Body of pancreas (tissue), 4 donors: ENCODE data around the gene ARHGAP22.

Experiments
- CTCF ChIP-seq, 7 experiments: fragments of 450-650 bp in 4 of 7; fragments of 200-600 bp in 3 of 7; sonication (generic) in 3 of 7; IDR thresholded peaks; one replicate each; pipeline ENCODE4 v1.5.1; 2016 to 2019; ENCODE audit warnings: antibody characterized with exemption in 7 of 7
- POLR2A ChIP-seq, 3 donors: fragments of 450-650 bp; IDR thresholded peaks; one replicate each; pipeline ENCODE4 v1.6.1; 2016; ENCODE audit warnings: antibody characterized with exemption in 3 of 3, mild to moderate bottlenecking in 2 of 3

DNA sequence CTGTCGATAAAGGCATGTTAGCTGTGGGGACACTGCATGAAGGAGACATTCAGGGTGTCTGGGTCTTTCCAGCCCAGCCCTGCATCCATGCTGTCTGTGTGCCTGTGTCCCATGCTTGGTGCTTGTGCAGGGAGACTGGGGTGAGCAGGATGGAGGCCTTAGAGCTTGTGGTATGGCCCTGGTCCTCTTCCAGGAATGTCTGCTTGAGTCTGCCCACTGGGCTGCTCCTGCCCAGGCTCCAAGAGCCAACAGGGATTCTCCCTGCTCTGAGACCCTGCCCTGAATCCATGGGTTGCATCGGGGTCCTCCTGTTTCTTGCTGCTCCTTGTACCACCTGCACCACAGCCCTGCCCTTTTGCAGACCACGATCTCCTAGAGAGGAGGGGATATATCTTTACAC lies 31.4 kb upstream of the ARHGAP22 start:
- TF ChIP-seq POLR2A (IDR thresholded peaks at IDR 0.05) (no peak), CTCF (IDR thresholded peaks at IDR 0.05) (no peak)
